GM18498 (cell line): Measurements from ENCODE around the gene AAMP.

Source experiments
- ATAC-seq: cut with Tn5 transposase; IDR thresholded peaks from one replicate; pipeline ENCODE4 v1.9.1; 2021; ENCODE audit warnings: mild to moderate bottlenecking, moderate library complexity; ENCODE audit not compliant: unreplicated experiment

Gene AAMP

DNA sequence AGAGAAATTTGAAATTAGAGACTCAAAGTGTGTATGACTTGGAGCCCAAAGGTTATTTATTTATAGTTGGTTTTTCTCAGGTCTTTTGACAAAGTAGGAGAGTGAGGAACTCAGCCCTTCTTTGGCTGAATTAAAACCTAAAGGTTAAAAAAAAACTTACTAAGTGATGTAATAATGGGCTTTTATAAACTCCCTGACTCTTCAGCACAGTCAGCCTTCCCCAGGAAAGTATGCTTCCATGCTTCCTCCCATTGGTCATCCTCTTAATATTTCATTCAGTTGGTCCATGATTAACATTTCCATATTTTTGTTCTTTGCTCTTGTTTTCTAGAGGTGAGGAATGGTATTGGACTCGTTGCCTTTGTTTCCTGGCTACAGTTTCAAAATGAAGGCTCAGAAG is 45.8 kb downstream of the AAMP start:
- no peak for ATAC-seq

DNA sequence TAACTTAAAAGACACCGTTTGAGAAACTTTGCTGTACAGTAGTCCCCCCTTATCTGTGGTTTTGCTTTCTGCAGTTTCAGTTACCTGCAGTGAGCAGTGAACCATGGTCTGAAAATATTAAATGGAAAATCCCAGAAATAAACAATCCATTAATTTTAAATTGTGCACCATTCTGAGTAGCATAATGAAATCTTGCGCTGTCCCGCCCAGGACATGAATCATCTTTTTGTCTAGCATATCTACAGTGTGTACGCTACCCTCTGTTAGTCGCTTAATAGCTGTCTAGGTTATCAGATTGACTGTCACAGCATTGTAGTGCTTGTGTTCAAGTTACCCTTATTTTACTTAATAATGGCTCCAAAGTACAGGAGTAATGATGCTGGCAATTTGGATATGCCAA is 46.9 kb downstream of the AAMP start:
- no peak for ATAC-seq

DNA sequence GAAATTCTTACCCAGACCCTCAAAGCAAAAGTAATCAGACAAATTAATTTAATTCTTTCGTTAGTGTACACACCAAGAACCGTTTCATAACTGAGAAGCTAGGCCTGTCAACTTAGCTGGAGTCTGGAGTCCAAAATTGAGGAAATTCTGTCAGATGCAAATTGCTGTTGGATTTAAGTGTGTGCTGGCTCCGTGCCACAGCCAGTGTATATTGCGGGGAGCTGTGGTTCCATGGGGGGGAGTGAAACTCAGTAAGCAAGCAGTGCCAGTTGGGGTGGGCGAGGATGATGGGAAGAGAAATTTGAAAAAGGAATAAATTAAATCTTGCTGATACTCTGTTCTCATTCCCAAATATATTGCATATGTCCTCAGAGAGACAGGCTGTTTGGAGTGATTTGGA is 48.9 kb downstream of the AAMP start:
- ATAC-seq, result no peak

DNA sequence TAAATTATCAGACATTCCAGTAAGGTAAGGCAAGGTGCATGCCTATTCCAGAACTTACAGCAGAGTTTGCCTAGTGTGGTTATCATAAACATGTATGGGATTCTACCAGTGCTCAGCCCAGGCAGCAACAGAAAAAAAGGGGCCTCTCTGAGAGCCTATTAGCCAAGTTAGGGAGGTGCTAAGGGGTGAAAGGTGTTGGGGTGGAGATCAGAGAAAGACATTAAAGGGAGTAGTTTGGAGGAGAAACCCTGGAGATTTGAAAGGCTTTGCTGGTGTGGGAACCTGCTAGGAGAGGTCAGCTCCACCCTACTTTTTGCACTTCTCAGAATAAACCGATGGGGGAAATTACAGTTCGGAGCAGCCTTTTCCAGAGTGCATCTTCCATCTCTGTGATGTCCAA is 50.0 kb downstream of the AAMP start:
- no peak for ATAC-seq

DNA sequence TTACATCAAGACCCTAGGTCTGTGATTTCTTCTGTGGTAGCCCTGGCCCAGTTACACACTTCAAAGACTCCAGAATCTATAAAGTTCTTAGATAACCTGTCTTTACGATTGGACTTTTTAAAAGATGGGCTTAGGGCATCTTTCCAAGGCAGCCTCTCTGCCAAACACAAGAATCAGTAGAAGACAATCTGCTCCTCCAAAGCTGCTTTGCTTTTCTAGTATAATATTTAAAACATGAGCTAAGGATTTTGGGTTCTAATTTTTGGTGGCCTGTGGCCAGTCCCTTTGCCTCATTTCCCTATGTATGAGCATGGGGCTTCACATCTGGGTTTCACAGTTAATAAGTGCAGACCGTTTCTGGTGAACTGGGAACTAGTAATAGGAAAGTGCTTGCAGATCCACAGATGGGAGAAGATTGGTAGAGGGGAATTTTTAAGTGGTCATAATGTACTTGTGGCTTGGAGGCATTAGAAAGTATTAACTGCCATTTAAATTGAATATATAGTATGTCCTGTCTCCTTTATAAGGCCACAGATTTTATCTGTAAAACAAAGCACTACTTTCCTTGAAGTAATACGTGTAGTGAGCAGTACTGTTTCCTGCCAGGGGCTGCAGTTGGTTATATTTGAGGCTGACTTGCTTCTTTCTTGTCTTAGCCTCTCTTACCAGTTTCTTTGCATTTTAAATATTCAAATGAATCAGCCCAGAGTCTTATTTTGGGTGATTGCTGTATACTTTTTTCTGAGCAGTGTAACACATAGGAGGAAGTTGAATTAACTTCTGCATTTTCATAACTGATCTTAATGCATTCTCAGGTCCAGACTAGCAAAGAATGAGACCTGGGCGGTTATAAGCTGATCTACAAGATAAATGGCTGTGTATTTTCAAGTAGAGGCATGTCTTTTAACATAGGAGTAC is 51.4 kb downstream of the AAMP start:
- ATAC-seq, result peak; percentile 37

DNA sequence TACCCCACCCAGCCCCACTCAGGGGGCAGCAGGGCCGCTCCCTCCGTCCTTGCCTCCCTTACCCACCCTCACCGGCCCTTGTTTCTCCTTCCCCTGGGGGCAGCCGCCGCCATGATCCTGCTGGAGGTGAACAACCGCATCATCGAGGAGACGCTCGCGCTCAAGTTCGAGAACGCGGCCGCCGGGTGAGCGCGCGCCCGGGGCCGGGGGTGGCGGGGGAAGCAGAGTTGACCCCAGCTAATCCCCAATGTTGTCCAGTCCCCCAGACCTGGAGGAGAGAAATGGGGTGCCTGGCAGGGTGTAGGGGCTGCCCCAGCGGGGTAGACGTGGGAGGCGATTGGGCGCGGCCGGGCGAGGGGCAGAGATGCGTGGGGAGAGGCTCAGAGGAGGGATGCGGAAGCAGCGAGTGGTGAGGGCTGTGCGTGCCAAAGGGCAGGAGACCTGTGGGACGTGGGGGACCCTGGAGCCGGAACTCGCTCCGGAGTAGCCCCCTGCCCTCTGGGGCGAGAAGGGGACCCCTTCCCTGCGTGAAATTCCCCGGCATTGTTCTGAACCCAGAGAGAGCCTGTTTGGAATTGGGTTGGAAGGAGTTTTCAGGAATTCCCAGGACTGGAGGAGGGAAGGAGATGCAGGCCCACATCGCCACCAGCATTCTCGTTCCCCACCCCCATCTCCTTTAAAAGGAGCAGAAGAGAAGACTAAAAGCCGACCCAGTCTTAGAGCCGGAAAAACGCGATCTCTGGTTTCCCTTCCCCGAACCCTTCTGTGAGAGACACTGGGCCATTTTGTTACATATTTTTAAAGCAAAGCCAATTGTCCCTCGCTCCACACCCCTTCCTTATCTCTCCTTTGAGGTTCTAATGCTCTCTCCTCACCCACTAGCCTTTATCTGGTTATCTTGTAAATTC is 52.3 kb downstream of the AAMP start:
- ATAC-seq, result peak; percentile 46

DNA sequence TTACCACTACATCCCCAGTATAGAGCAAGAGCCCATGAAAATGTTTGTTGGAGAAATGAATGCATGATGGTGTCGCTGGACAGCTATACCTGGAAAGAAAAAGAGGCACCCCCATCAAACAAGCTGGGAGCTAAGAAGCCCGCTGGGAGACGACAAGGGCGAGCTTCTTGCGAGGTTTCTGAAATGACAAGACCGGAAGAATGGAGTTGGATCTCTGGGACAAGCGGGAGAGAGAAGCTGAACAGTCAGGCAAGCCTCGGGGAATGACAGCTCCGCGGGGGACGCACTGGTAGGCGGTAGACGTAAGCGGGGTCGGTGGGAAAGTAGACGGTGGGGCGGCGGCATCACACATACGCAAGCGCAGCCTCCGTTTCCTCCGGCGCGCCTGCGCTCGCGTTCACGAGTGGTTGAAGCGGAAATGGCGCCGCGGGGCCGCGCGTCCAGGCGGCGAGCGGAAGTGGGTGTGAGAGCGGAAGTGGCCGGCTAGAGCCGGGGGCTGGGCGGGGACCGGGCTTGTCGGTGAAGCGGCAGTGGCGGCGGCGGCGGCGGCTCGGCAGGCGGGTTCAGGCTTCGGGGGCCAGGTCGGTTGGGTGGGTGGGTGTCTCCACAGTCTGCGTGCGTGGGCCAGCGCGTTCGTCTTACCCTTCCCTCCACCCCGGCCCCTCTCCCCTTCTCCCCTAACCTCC is 53.1 kb downstream of the AAMP start, which contains the start of gene ARPC2:
Gene ARPC2, plus strand, starts transcription at position 516 of the 686 bp plus-strand sequence. CDS start 282 bp downstream, outside the sequence.
- ATAC-seq, result peak; percentile 76

DNA sequence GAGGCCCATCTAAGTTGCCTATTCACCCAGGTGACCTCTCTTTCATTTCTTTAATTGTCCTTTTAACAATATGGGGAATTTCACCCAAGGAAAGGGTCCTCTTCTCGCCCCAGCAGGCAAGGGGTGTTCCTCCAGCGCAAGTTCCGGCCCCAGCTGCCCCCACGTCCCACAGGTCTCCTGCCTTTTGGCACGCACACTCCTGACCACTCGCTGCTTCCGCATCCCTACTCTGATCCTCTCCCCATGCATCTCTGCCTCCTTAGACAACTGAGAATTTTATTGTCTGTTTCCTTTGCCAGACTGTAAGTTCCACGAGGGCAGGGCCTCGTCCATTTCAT is 53.6 kb downstream of the AAMP start:
- no peak for ATAC-seq
